WTC11 (cell line): ENCODE results near the gene BMP2K. TPM values are rescaled to one million over a fixed set of nuclear protein-coding genes. Genes with fewer than 3 reads are reported as not detected.
A peak's percentile ranks its signal among the peaks of the same experiment; 100 is the strongest.
"Not testable (repeated sequence)": the region's sequence is repeated elsewhere in the genome, so short reads cannot be mapped to it uniquely, and the experiment has no call there.

Experiments used
- ATAC-seq: fragments of 200-7000 bp; cut with Tn5 transposase; 2 replicates; pipeline ENCODE4 v1.10.0; 2021; ENCODE audit warnings: mild to moderate bottlenecking, moderate library complexity
- CTCF ChIA-PET: fragments of 300-600 bp; sonication (Branson Sonifier 250); formaldehyde crosslinking; loops from one replicate; lab custom pipeline; 2021; ENCODE audit warnings: antibody characterized with exemption; lab: Charles Lee
- POLR2A ChIA-PET: fragments of 350-600 bp; sonication (Branson Sonifier 250); formaldehyde crosslinking; loops from one replicate; lab custom pipeline; 2021; ENCODE audit warnings: antibody characterized with exemption; lab: Charles Lee
- DNase-seq: peaks from one replicate; pipeline ENCODE4 v3.0.0; 2021; ENCODE audit warnings: low spot score
- H3K27ac Mint-ChIP-seq: 2 replicates; pipeline ENCODE4 v1.8.0; 2021; ENCODE audit warnings: mixed read lengths
- H3K27me3 Mint-ChIP-seq: 2 replicates; pipeline ENCODE4 v1.8.0; 2021; ENCODE audit warnings: low read depth, mild to moderate bottlenecking, moderate library complexity, mixed read lengths
- H3K36me3 Mint-ChIP-seq: 2 replicates; pipeline ENCODE4 v1.8.0; 2021; ENCODE audit warnings: mixed read lengths
- H3K4me1 Mint-ChIP-seq: 2 replicates; pipeline ENCODE4 v1.8.0; 2022; ENCODE audit warnings: mixed read lengths
- H3K4me3 Mint-ChIP-seq: 2 replicates; pipeline ENCODE4 v1.8.0; 2021; ENCODE audit warnings: mild to moderate bottlenecking, moderate library complexity, mixed read lengths
- H3K9me3 Mint-ChIP-seq: 2 replicates; pipeline ENCODE4 v1.8.0; 2021; ENCODE audit warnings: mixed read lengths
- CBFB ChIP-seq: sonication (generic); formaldehyde crosslinking; IDR thresholded peaks from 2 replicates; pipeline ENCODE4 v1.8.1; 2022; ENCODE audit warnings: mild to moderate bottlenecking, low read depth, missing genetic modification reagents
- CREB1 ChIP-seq: sonication (generic); formaldehyde crosslinking; IDR thresholded peaks from 2 replicates; pipeline ENCODE4 v1.8.0; 2023; ENCODE audit warnings: mild to moderate bottlenecking, missing genetic modification reagents
- CREM ChIP-seq: sonication (generic); formaldehyde crosslinking; IDR thresholded peaks from 2 replicates; pipeline ENCODE4 v1.8.1; 2022; ENCODE audit warnings: mild to moderate bottlenecking, missing genetic modification reagents, moderate library complexity
- ELF4 ChIP-seq: sonication (generic); formaldehyde crosslinking; IDR thresholded peaks from 2 replicates; pipeline ENCODE4 v1.8.1; 2022; ENCODE audit warnings: low read depth, mild to moderate bottlenecking, moderate library complexity, missing genetic modification reagents
- ESRRA ChIP-seq: sonication (generic); formaldehyde crosslinking; IDR thresholded peaks from 2 replicates; pipeline ENCODE4 v1.8.1; 2022; ENCODE audit warnings: mild to moderate bottlenecking, missing genetic modification reagents, borderline replicate concordance
- FOXJ3 ChIP-seq: sonication (generic); formaldehyde crosslinking; IDR thresholded peaks from 2 replicates; pipeline ENCODE4 v1.9.0; 2021; ENCODE audit warnings: missing genetic modification reagents, mild to moderate bottlenecking, borderline replicate concordance
- GTF2I ChIP-seq: fragments of 250-450 bp; sonication (Bioruptor Pico); conservative IDR thresholded peaks from 2 replicates; pipeline ENCODE4 v1.4.0; 2021; ENCODE audit warnings: mild to moderate bottlenecking
- KAT7 ChIP-seq: sonication (generic); formaldehyde crosslinking; IDR thresholded peaks from 2 replicates; pipeline ENCODE4 v1.8.1; 2023; ENCODE audit warnings: missing genetic modification reagents, mild to moderate bottlenecking, borderline replicate concordance
- OVOL2 ChIP-seq: fragments of 250-450 bp; sonication (Bioruptor Pico); IDR thresholded peaks from 2 replicates; pipeline ENCODE4 v1.9.0; 2021; ENCODE audit warnings: mild to moderate bottlenecking, borderline replicate concordance
- PRRX2 ChIP-seq: fragments of 250-450 bp; sonication (Bioruptor Pico); IDR thresholded peaks from 2 replicates; pipeline ENCODE4 v1.8.0; 2021; ENCODE audit warnings: mild to moderate bottlenecking
- TCF7 ChIP-seq: sonication (generic); formaldehyde crosslinking; IDR thresholded peaks from 2 replicates; pipeline ENCODE4 v1.8.0; 2022; ENCODE audit warnings: mild to moderate bottlenecking, low read depth, missing genetic modification reagents, moderate library complexity
- ZNF121 ChIP-seq: sonication (generic); formaldehyde crosslinking; IDR thresholded peaks from 2 replicates; pipeline ENCODE4 v1.8.0; 2023; ENCODE audit warnings: missing genetic modification reagents
- ZNF671 ChIP-seq: fragments of 250-450 bp; sonication (Bioruptor Pico); IDR thresholded peaks from 2 replicates; pipeline ENCODE4 v1.8.0; 2021; ENCODE audit warnings: mild to moderate bottlenecking
- total RNA-seq: library from RNA; stranded (reverse); gene quantifications from 3 replicates; pipeline ENCODE4 v1.2.3, GENCODE V29; 2021
- TF ChIP-seq, protein P1 (sequence below): sonication (generic); formaldehyde crosslinking; conservative IDR thresholded peaks from 2 replicates; pipeline ENCODE4 v1.8.1; 2023; ENCODE audit warnings: mild to moderate bottlenecking, low read depth, missing genetic modification reagents, moderate library complexity
- TF ChIP-seq, protein P2 (sequence below): fragments of 250-450 bp; sonication (Bioruptor Pico); IDR thresholded peaks from 2 replicates; pipeline ENCODE4 v1.8.0; 2021; ENCODE audit warnings: mild to moderate bottlenecking
- TF ChIP-seq, protein P3 (sequence below): sonication (generic); formaldehyde crosslinking; IDR thresholded peaks from 2 replicates; pipeline ENCODE4 v1.8.1; 2023; ENCODE audit warnings: mild to moderate bottlenecking, missing genetic modification reagents, borderline replicate concordance
- TF ChIP-seq, protein P4 (sequence below): sonication (generic); formaldehyde crosslinking; IDR thresholded peaks from 2 replicates; pipeline ENCODE4 v1.8.1; 2023; ENCODE audit warnings: mild to moderate bottlenecking, missing genetic modification reagents
- TF ChIP-seq, protein P5 (sequence below): sonication (generic); formaldehyde crosslinking; IDR thresholded peaks from 2 replicates; pipeline ENCODE4 v1.8.1; 2023; ENCODE audit warnings: mild to moderate bottlenecking, missing genetic modification reagents, moderate library complexity
- TF ChIP-seq, protein P6 (sequence below): sonication (generic); formaldehyde crosslinking; IDR thresholded peaks from 2 replicates; pipeline ENCODE4 v1.8.0; 2022; ENCODE audit warnings: mild to moderate bottlenecking, missing genetic modification reagents
- TF ChIP-seq, protein P7 (sequence below): sonication (generic); formaldehyde crosslinking; IDR thresholded peaks from 2 replicates; pipeline ENCODE4 v1.8.1; 2023; ENCODE audit warnings: mild to moderate bottlenecking, missing genetic modification reagents, moderate library complexity

The BMP2K gene
- total RNA-seq, 1 experiment from 2014 or later, result 19.9 TPM

DNA sequence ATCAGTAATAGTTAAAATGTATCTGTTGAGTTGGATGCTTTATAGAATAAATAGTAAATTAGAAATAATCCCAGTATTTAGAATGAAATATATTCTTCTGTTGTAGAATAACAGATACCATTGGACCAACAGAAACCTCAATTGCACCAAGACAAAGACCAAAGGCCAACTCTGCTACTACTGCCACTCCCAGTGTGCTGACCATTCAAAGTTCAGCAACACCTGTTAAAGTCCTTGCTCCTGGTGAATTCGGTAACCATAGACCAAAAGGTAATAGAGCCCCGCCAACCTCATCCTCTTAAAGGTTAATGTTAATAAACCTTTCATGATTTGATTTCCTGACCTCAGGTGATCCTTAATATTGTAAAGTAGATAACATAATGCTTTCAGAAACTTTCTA lies 89.3 kb downstream of the BMP2K start:
- H3K27ac Mint-ChIP-seq, result no peak overlapping the region
- ATAC-seq, result no peak
- ChIA-PET CTCF (no interaction called here), POLR2A (no interaction called here)
- peaks cover 18% of the 10 kb centered on the region for H3K36me3 Mint-ChIP-seq
- TF ChIP-seq, protein P1, sequence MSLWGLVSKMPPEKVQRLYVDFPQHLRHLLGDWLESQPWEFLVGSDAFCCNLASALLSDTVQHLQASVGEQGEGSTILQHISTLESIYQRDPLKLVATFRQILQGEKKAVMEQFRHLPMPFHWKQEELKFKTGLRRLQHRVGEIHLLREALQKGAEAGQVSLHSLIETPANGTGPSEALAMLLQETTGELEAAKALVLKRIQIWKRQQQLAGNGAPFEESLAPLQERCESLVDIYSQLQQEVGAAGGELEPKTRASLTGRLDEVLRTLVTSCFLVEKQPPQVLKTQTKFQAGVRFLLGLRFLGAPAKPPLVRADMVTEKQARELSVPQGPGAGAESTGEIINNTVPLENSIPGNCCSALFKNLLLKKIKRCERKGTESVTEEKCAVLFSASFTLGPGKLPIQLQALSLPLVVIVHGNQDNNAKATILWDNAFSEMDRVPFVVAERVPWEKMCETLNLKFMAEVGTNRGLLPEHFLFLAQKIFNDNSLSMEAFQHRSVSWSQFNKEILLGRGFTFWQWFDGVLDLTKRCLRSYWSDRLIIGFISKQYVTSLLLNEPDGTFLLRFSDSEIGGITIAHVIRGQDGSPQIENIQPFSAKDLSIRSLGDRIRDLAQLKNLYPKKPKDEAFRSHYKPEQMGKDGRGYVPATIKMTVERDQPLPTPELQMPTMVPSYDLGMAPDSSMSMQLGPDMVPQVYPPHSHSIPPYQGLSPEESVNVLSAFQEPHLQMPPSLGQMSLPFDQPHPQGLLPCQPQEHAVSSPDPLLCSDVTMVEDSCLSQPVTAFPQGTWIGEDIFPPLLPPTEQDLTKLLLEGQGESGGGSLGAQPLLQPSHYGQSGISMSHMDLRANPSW (CRISPR knock-in tag), result no peak
- no peak for TF ChIP-seq KAT7 (CRISPR knock-in tag)
- TF ChIP-seq, protein P2, sequence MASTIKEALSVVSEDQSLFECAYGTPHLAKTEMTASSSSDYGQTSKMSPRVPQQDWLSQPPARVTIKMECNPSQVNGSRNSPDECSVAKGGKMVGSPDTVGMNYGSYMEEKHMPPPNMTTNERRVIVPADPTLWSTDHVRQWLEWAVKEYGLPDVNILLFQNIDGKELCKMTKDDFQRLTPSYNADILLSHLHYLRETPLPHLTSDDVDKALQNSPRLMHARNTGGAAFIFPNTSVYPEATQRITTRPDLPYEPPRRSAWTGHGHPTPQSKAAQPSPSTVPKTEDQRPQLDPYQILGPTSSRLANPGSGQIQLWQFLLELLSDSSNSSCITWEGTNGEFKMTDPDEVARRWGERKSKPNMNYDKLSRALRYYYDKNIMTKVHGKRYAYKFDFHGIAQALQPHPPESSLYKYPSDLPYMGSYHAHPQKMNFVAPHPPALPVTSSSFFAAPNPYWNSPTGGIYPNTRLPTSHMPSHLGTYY (CRISPR knock-in tag), result no peak
- TF ChIP-seq CREB1, result no peak
- TF ChIP-seq, protein P3, sequence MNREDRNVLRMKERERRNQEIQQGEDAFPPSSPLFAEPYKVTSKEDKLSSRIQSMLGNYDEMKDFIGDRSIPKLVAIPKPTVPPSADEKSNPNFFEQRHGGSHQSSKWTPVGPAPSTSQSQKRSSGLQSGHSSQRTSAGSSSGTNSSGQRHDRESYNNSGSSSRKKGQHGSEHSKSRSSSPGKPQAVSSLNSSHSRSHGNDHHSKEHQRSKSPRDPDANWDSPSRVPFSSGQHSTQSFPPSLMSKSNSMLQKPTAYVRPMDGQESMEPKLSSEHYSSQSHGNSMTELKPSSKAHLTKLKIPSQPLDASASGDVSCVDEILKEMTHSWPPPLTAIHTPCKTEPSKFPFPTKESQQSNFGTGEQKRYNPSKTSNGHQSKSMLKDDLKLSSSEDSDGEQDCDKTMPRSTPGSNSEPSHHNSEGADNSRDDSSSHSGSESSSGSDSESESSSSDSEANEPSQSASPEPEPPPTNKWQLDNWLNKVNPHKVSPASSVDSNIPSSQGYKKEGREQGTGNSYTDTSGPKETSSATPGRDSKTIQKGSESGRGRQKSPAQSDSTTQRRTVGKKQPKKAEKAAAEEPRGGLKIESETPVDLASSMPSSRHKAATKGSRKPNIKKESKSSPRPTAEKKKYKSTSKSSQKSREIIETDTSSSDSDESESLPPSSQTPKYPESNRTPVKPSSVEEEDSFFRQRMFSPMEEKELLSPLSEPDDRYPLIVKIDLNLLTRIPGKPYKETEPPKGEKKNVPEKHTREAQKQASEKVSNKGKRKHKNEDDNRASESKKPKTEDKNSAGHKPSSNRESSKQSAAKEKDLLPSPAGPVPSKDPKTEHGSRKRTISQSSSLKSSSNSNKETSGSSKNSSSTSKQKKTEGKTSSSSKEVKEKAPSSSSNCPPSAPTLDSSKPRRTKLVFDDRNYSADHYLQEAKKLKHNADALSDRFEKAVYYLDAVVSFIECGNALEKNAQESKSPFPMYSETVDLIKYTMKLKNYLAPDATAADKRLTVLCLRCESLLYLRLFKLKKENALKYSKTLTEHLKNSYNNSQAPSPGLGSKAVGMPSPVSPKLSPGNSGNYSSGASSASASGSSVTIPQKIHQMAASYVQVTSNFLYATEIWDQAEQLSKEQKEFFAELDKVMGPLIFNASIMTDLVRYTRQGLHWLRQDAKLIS, result no peak
- no peak for TF ChIP-seq CBFB (CRISPR knock-in tag)
- TF ChIP-seq, protein P4, sequence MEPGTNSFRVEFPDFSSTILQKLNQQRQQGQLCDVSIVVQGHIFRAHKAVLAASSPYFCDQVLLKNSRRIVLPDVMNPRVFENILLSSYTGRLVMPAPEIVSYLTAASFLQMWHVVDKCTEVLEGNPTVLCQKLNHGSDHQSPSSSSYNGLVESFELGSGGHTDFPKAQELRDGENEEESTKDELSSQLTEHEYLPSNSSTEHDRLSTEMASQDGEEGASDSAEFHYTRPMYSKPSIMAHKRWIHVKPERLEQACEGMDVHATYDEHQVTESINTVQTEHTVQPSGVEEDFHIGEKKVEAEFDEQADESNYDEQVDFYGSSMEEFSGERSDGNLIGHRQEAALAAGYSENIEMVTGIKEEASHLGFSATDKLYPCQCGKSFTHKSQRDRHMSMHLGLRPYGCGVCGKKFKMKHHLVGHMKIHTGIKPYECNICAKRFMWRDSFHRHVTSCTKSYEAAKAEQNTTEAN, result no peak
- TF ChIP-seq ZNF121 (CRISPR knock-in tag), result no peak
- TF ChIP-seq TCF7, result no peak
- no peak for TF ChIP-seq OVOL2 (CRISPR knock-in tag)
- TF ChIP-seq, protein P5, sequence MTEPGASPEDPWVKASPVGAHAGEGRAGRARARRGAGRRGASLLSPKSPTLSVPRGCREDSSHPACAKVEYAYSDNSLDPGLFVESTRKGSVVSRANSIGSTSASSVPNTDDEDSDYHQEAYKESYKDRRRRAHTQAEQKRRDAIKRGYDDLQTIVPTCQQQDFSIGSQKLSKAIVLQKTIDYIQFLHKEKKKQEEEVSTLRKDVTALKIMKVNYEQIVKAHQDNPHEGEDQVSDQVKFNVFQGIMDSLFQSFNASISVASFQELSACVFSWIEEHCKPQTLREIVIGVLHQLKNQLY, result no peak
- no peaks in the 10 kb centered on the region for H3K9me3 Mint-ChIP-seq
- H3K4me1 Mint-ChIP-seq, result no peaks in the 10 kb centered on the region
- no peaks in the 10 kb centered on the region for H3K27me3 Mint-ChIP-seq
- H3K4me3 Mint-ChIP-seq, result no peak overlapping the region
- no peak for DNase-seq

DNA sequence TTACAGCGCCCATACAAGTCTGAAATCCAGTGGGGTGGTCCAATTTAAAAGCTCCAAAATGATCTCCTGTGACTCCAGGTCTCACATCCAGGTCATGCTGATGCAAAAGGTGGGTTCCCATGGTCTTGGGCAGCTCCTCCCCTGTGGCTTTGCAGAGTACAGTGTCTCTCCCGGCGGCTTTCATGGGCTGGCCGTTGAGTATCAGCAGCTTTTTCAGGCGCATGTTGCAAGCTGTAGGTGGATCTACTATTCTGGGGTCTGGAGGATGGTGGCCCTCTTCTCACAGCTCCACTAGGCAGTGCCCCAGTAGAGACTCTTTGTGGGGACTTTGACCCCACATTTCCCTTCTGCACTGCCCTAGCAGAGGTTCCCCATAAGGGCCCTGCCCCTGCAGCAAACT lies 92.6 kb downstream of the BMP2K start:
- H3K27ac Mint-ChIP-seq, POLR2A ChIA-PET, CTCF ChIA-PET: not testable (repeated sequence)

DNA sequence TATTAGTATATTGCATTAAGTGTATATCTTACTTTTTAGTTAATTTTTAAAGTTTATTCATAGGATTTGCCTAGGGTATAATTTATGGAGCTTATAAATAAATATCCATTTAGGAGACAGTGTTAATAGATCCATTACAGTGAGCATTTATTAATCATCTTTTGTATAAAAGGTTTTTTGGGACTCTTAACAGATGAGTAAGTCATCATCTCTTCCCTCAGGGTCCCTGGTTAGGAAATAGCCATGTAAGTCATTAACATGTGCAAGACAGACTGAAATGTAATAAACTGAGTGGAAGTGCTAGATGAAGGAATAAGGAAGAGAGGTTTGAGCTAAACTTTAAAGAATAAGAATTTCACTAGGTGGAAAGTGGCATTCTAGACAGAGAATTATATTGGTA lies 93.9 kb downstream of the BMP2K start:
- Mint-ChIP-seq H3K27me3 (no peaks in the 10 kb centered on the region), H3K27ac (0 out of 2 replicates have a peak overlapping the region, but pooled peaks have one; percentile 15), H3K9me3 (no peaks in the 10 kb centered on the region), H3K4me3 (no peak overlapping the region), H3K36me3 (peaks cover 45% of the 10 kb centered on the region), H3K4me1 (no peaks in the 10 kb centered on the region)
- DNase-seq (no peak), ATAC-seq (no peak)
- no peak for TF ChIP-seq ZNF671
- no peak for TF ChIP-seq CREM (CRISPR knock-in tag)
- no peak for TF ChIP-seq FOXJ3 (CRISPR knock-in tag)
- TF ChIP-seq, protein P6, sequence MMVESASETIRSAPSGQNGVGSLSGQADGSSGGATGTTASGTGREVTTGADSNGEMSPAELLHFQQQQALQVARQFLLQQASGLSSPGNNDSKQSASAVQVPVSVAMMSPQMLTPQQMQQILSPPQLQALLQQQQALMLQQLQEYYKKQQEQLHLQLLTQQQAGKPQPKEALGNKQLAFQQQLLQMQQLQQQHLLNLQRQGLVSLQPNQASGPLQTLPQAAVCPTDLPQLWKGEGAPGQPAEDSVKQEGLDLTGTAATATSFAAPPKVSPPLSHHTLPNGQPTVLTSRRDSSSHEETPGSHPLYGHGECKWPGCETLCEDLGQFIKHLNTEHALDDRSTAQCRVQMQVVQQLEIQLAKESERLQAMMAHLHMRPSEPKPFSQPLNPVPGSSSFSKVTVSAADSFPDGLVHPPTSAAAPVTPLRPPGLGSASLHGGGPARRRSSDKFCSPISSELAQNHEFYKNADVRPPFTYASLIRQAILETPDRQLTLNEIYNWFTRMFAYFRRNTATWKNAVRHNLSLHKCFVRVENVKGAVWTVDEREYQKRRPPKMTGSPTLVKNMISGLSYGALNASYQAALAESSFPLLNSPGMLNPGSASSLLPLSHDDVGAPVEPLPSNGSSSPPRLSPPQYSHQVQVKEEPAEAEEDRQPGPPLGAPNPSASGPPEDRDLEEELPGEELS (CRISPR knock-in tag), result no peak
- no peak for TF ChIP-seq PRRX2 (CRISPR knock-in tag)
- TF ChIP-seq, protein P7, sequence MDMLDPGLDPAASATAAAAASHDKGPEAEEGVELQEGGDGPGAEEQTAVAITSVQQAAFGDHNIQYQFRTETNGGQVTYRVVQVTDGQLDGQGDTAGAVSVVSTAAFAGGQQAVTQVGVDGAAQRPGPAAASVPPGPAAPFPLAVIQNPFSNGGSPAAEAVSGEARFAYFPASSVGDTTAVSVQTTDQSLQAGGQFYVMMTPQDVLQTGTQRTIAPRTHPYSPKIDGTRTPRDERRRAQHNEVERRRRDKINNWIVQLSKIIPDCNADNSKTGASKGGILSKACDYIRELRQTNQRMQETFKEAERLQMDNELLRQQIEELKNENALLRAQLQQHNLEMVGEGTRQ, result no peak
- TF ChIP-seq ESRRA (CRISPR knock-in tag), result no peak
- TF ChIP-seq ELF4 (CRISPR knock-in tag), result no peak
- no peak for TF ChIP-seq GTF2I (CRISPR knock-in tag)
- POLR2A ChIA-PET, result interaction anchor here (0.6 kb wide), 1 partner anchor 169 kb away, joined by 5 read pairs; no protein-coding TSS in a partner anchor
- CTCF ChIA-PET, result no interaction called here

More for the DNA sequence above, 92.6 kb downstream of the BMP2K start:
- H3K4me3 Mint-ChIP-seq, H3K4me1 Mint-ChIP-seq, H3K27me3 Mint-ChIP-seq, H3K9me3 Mint-ChIP-seq, ATAC-seq, DNase-seq: not testable (repeated sequence)
- H3K36me3 Mint-ChIP-seq, result peaks cover 40% of the 10 kb centered on the region
